Keratinocyte (primary cell): ENCODE results near the gene GOT2. TPM values are rescaled to one million over a fixed set of nuclear protein-coding genes. Genes with fewer than 3 reads are reported as not detected.

Source experiments
- DNase-seq: peaks from one replicate; pipeline ENCODE4 v3.0.0-alpha.2; 2011; ENCODE audit warnings: low read depth, missing footprints, low spot score
- FAIRE-seq: peaks from 2 replicates; lab custom pipeline; 2011; peaks lifted over from hg19 to GRCh38; lab: Jason Lieb, UNC
- H2AFZ ChIP-seq: 2 replicates; pipeline ENCODE4 v1.6.0; 2012; ENCODE audit warnings: low read length, control low read depth, inconsistent platforms; ENCODE audit not compliant: control insufficient read depth
- H3K27ac ChIP-seq: 2 replicates; pipeline ENCODE4 v1.5.1; 2011; ENCODE audit warnings: low read length; ENCODE audit not compliant: control insufficient read depth, insufficient read depth
- H3K27me3 ChIP-seq: 3 replicates; pipeline ENCODE4 v1.6.0; 2011; ENCODE audit warnings: low read length; ENCODE audit not compliant: control insufficient read depth, insufficient read depth; ENCODE audit errors: extremely low read depth
- H3K36me3 ChIP-seq, 2 experiments: 2 replicates in 1 of 2; 3 replicates in 1 of 2; pipeline ENCODE4 v1.5.1; 2011; ENCODE audit warnings: low read length in 2 of 2, mild to moderate bottlenecking in 1 of 2; ENCODE audit not compliant: control insufficient read depth in 2 of 2, insufficient read depth in 2 of 2; ENCODE audit errors: extremely low read depth in 1 of 2
- H3K4me1 ChIP-seq: 3 replicates; pipeline ENCODE4 v1.5.1; 2011; ENCODE audit warnings: low read length; ENCODE audit not compliant: control insufficient read depth, insufficient read depth; ENCODE audit errors: extremely low read depth
- H3K4me2 ChIP-seq: 3 replicates; pipeline ENCODE4 v1.6.0; 2011; ENCODE audit warnings: low read depth, low read length; ENCODE audit not compliant: control insufficient read depth, insufficient read depth; ENCODE audit errors: extremely low read depth
- H3K4me3 ChIP-seq, 3 experiments: fragments of 200-600 bp in 1 of 3; sonication (generic) in 1 of 3; 2 replicates in 2 of 3; 3 replicates in 1 of 3; pipeline ENCODE4 v1.5.1; 2011 to 2016; ENCODE audit warnings: low read length in 3 of 3, mild to moderate bottlenecking in 3 of 3, control low read depth in 2 of 3, inconsistent platforms in 1 of 3, low read depth in 1 of 3, mixed read lengths in 1 of 3, mixed run types in 1 of 3, moderate library complexity in 1 of 3; ENCODE audit not compliant: control insufficient read depth in 2 of 3, insufficient read depth in 2 of 3; ENCODE audit errors: extremely low read depth in 1 of 3
- H3K79me2 ChIP-seq: 2 replicates; pipeline ENCODE4 v1.6.0; 2012; ENCODE audit warnings: low read length; ENCODE audit not compliant: control insufficient read depth, insufficient read depth
- H3K9ac ChIP-seq: 3 replicates; pipeline ENCODE4 v1.6.0; 2011; ENCODE audit warnings: low read length; ENCODE audit not compliant: control insufficient read depth, insufficient read depth; ENCODE audit errors: extremely low read depth
- H3K9me1 ChIP-seq: 3 replicates; pipeline ENCODE4 v1.6.0; 2011; ENCODE audit warnings: low read length; ENCODE audit not compliant: control insufficient read depth, insufficient read depth; ENCODE audit errors: extremely low read depth
- H3K9me3 ChIP-seq: 2 replicates; pipeline ENCODE4 v1.5.1; 2012; ENCODE audit warnings: low read depth, low read length; ENCODE audit not compliant: control insufficient read depth
- H4K20me1 ChIP-seq: 3 replicates; pipeline ENCODE4 v1.6.0; 2011; ENCODE audit warnings: low read length; ENCODE audit not compliant: control insufficient read depth, insufficient read depth; ENCODE audit errors: extremely low read depth
- EZH2 ChIP-seq: IDR thresholded peaks from one replicate; pipeline ENCODE4 v1.6.1; 2012; ENCODE audit warnings: inconsistent platforms, mild to moderate bottlenecking, low read length, moderate library complexity
- dilution Hi-C: fragments of 300-500 bp; cut with MboI; formaldehyde crosslinking; loops from one replicate; pipeline ENCODE4 v1.7.0; 2020; ENCODE audit warnings: low sequenced_read_pairs; ENCODE audit not compliant: extremely low pct_ligation_motif_present
- polyA plus RNA-seq, 5 experiments: library from polyadenylated mRNA; depleted of rRNA in 3 of 5; stranded (reverse) in 3 of 5; stranded (forward) in 1 of 5; unstranded in 1 of 5; fragments of >200 nt; gene quantifications; 1 replicate in 1 of 5; 2 replicates in 3 of 5; 3 replicates in 1 of 5; pipeline versions ENCODE4 v1.2.1 to v1.2.3, GENCODE V29; 2011 to 2012; ENCODE audit warnings: missing spikeins in 2 of 5, low read depth in 1 of 5, low replicate concordance in 1 of 5
- TF ChIP-seq, protein P1 (sequence below), 3 experiments: IDR thresholded peaks in 1 of 3; conservative IDR thresholded peaks in 1 of 3; optimal IDR thresholded peaks in 1 of 3; 2 replicates in 2 of 3; 3 replicates in 1 of 3; pipeline versions ENCODE3 to v1.5.1; 2011; ENCODE audit warnings: low read length in 3 of 3, mild to moderate bottlenecking in 3 of 3, moderate library complexity in 2 of 3, control low read depth in 1 of 3, inconsistent platforms in 1 of 3; ENCODE audit not compliant: insufficient read depth in 2 of 3; ENCODE audit errors: extremely low read depth in 1 of 3

Gene GOT2
- polyA plus RNA-seq, 1 donor (not counting 4 experiments of a cell fraction or from before 2014, with no cell fraction given) = 99.2 TPM

DNA sequence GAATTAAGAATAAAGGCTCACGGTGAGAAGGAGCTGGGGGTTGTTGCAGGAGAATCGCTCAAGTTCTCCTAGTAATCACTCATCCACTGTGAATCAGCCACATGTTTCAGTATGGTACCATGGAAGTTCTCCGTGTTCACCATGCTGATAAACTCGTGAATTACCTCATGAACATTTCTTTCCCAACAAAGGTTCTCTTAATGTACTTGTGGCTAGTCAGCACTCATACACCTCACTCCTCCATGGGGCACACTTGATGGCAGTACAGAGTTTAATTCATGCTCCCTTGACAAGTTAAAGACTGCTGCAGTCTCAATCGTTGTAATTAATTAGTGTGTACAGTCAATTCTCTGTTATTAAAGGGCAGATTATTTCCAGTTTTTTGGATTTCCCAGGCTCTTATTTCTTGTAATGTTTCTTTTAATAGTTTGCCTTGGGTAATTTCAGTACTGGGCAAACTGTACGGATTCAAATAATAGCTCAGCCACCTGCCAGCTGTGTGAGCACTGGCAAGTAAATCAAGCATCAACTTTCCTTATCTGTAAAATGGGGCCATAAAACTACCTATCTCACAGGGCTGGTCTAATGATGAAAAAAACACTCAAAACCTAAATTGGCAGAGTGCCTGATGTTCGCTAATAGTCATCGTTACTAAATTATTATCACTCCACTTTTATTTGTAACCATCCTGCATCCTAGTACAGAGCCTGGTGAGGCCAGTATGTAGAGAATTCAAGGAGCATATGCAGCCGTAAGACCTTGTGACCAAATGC, 6.1 kb downstream of the GOT2 start:
- dilution Hi-C loops = no loop called here
- H3K27me3 ChIP-seq = no peaks in the 10 kb centered on the region
- H3K79me2 ChIP-seq = peaks cover 82% of the 10 kb centered on the region
- FAIRE-seq = no peak
- peaks cover 3 to 18% of the 10 kb centered on the region in 2 experiments for H3K36me3 ChIP-seq
- no peak overlapping the region for H3K4me3 ChIP-seq
- no peak overlapping the region for H3K27ac ChIP-seq
- no peak overlapping the region for H3K4me2 ChIP-seq
- peaks cover 17% of the 10 kb centered on the region for H3K4me1 ChIP-seq
- peaks cover 15% of the 10 kb centered on the region for H4K20me1 ChIP-seq
- no peak for DNase-seq
- no peaks in the 10 kb centered on the region for H3K9me3 ChIP-seq
- peaks cover 4% of the 10 kb centered on the region for H3K9me1 ChIP-seq
- no peak for TF ChIP-seq EZH2
- TF ChIP-seq, protein P1, sequence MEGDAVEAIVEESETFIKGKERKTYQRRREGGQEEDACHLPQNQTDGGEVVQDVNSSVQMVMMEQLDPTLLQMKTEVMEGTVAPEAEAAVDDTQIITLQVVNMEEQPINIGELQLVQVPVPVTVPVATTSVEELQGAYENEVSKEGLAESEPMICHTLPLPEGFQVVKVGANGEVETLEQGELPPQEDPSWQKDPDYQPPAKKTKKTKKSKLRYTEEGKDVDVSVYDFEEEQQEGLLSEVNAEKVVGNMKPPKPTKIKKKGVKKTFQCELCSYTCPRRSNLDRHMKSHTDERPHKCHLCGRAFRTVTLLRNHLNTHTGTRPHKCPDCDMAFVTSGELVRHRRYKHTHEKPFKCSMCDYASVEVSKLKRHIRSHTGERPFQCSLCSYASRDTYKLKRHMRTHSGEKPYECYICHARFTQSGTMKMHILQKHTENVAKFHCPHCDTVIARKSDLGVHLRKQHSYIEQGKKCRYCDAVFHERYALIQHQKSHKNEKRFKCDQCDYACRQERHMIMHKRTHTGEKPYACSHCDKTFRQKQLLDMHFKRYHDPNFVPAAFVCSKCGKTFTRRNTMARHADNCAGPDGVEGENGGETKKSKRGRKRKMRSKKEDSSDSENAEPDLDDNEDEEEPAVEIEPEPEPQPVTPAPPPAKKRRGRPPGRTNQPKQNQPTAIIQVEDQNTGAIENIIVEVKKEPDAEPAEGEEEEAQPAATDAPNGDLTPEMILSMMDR (optimal IDR thresholded peaks at IDR 0.05 in 1 of 3, IDR thresholded peaks at IDR 0.05 in 1 of 3, conservative IDR thresholded peaks at IDR 0.05 in 1 of 3; ENCODE audit: extremely low read depth in 1 of 3, insufficient read depth in 2 of 3, low read length in 3 of 3) = no peak
- no peak overlapping the region for H2AFZ ChIP-seq
- no peak overlapping the region for H3K9ac ChIP-seq

DNA sequence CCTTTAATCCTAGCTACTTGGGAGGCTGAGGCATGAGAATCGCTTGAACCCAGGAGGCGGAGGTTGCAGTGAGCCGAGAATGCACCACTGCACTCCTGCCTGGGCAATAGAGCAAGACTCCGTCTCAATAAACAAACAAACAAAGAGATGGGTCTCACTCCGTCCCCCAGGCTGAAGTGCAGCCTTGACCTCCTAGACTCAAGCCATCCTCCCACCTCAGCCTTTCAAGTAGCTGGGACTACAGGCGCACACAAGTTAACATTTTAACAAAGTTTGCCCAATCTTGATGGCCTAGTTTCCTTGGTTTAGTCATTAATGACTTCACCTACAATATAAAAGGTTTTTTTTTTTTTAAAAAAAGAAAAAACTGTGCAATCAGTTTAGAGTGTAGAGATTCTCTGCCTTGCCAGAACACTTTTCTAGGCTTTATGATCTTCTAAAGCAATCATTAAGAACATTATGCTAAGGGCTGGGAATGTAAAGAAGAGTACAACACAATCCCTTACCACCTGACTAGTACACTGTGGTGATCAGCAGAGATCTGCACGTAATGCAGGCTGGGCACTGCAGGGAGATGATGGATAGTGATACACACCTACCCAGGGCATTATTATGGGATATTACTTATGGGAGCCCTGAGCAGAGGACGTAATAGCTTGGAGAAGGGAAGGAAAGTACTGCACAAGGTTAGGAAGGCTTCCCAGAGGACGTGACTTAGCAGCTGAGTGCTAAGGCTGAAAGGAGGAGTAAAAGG, 6.9 kb downstream of the GOT2 start:
- no peak overlapping the region for H3K4me2 ChIP-seq
- no peak overlapping the region for H2AFZ ChIP-seq
- H3K27ac ChIP-seq = no peak overlapping the region
- no peaks in the 10 kb centered on the region for H3K9me3 ChIP-seq
- FAIRE-seq (no peak), DNase-seq (no peak)
- peaks cover 3 to 18% of the 10 kb centered on the region in 2 experiments for H3K36me3 ChIP-seq
- H3K9me1 ChIP-seq = peaks cover 4% of the 10 kb centered on the region
- H3K79me2 ChIP-seq = peaks cover 77% of the 10 kb centered on the region
- H4K20me1 ChIP-seq = peaks cover 15% of the 10 kb centered on the region
- peaks cover 9% of the 10 kb centered on the region for H3K4me1 ChIP-seq
- dilution Hi-C loops = no loop called here
- no peak for TF ChIP-seq EZH2
- TF ChIP-seq, protein P1 (optimal IDR thresholded peaks at IDR 0.05 in 1 of 3, IDR thresholded peaks at IDR 0.05 in 1 of 3, conservative IDR thresholded peaks at IDR 0.05 in 1 of 3; ENCODE audit: extremely low read depth in 1 of 3, insufficient read depth in 2 of 3, low read length in 3 of 3) = no peak
- no peak overlapping the region for H3K4me3 ChIP-seq
- no peak overlapping the region for H3K9ac ChIP-seq
- no peaks in the 10 kb centered on the region for H3K27me3 ChIP-seq
